ENCODE results near the gene SAMD4A.

- TF ChIP-seq YY1 (IDR thresholded peaks at IDR 0.05; ENCODE audit: insufficient read depth, insufficient read length) (no peak), ZNF274 (IDR thresholded peaks at IDR 0.05; ENCODE audit: low read depth, low read length) (no peak), SUZ12 (IDR thresholded peaks at IDR 0.05; ENCODE audit: extremely low read depth, insufficient read depth, insufficient read length) (no peak)
These were observed 195.4 kb downstream of the SAMD4A start for GRCh38 chr14:54762296-54762695.
